Stimulated activated CD8-positive, alpha-beta memory T cell treated with anti-CD3 and anti-CD28 coated beads, Interleukin-15, amount 100 ng/mL, for 1 hour (primary cell): ENCODE data around the gene KMT2B.
A peak's percentile ranks its signal among the peaks of the same experiment; 100 is the strongest.
"Not testable (repeated sequence)": the region's sequence is repeated elsewhere in the genome, so short reads cannot be mapped to it uniquely, and the experiment has no call there.

Experiments used
- DNase-seq: peaks from one replicate; pipeline ENCODE4 v3.0.0-alpha.2; 2020; ENCODE audit warnings: low read depth

The KMT2B gene

GRCh38 chr19:35712567-35713505 is 5.0 kb upstream of the KMT2B start:
- DNase-seq: no peak

DNA sequence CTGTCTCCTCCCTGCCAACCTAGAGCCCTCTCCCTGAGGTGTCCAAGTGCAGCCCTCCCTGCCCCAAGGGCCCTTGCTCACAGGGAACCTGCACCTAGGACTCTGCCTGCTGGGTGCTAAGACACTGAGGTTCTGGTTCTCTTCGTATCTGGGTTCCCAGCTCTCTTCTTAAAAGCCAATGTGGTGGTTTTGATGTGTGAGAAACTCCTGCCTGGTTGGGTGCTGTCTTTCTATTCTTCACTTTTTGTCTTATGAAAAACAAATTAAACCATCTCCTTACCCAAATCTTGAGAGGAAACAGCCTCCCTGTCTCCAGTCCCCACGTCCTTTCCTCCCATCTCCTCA is 4.3 kb upstream of the KMT2B start:
- DNase-seq: no peak

GRCh38 chr19:35713904-35714495 is 3.8 kb upstream of the KMT2B start:
- no peak for DNase-seq

DNA sequence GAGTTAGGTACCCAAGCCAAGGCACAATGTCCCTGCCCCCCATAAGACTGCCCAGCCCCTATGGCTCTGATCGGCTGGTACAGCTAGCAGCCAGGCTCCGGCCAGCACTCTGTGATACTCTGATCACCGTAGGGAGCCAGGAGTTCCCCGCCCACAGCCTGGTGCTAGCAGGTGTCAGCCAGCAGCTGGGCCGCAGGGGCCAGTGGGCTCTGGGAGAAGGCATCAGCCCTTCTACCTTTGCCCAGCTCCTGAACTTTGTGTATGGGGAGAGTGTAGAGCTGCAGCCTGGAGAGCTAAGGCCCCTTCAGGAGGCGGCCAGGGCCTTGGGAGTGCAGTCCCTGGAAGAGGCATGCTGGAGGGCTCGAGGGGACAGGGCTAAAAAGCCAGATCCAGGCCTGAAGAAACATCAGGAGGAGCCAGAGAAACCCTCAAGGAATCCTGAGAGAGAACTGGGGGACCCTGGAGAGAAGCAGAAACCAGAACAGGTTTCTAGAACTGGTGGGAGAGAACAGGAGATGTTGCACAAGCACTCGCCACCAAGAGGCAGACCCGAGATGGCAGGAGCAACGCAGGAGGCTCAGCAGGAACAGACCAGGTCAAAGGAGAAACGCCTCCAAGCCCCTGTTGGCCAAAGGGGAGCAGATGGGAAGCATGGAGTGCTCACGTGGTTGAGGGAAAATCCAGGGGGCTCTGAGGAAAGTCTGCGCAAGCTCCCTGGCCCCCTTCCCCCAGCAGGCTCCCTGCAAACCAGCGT is 3.0 kb upstream of the KMT2B start:
- no peak for DNase-seq

GRCh38 chr19:35715355-35715809 is 2.4 kb upstream of the KMT2B start:
- DNase-seq: no peak

GRCh38 chr19:35715981-35716800 is 1.6 kb upstream of the KMT2B start:
- no peak for DNase-seq

- DNase-seq: peak; percentile 89
These were observed 770 bp upstream of the KMT2B start for GRCh38 chr19:35716801-35717664.

GRCh38 chr19:35718345-35719041 is 690 bp downstream of the KMT2B start:
- no peak for DNase-seq

GRCh38 chr19:35719402-35720162 is 1.8 kb downstream of the KMT2B start:
- DNase-seq: no peak

DNA sequence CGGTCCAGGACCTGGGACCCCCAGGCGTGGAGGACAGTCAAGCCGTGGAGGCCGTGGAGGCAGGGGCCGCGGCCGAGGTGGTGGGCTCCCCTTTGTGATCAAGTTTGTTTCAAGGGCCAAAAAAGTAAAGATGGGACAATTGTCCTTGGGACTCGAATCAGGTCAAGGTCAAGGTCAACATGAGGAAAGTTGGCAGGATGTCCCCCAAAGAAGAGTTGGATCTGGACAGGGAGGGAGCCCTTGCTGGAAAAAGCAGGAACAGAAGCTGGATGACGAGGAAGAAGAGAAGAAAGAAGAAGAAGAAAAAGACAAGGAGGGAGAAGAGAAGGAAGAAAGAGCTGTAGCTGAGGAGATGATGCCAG is 2.3 kb downstream of the KMT2B start:
- no peak for DNase-seq

DNA sequence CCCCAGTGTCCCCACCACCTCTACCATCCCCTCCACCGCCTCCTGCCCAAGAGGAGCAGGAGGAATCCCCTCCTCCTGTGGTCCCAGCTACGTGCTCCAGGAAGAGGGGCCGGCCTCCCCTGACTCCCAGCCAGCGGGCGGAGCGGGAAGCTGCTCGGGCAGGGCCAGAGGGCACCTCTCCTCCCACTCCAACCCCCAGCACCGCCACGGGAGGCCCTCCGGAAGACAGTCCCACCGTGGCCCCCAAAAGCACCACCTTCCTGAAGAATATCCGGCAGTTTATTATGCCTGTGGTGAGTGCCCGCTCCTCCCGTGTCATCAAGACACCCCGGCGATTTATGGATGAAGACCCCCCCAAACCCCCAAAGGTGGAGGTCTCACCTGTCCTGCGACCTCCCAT is 2.8 kb downstream of the KMT2B start:
- no peak for DNase-seq

GRCh38 chr19:35721374-35721773 is 3.6 kb downstream of the KMT2B start:
- DNase-seq: no peak

DNA sequence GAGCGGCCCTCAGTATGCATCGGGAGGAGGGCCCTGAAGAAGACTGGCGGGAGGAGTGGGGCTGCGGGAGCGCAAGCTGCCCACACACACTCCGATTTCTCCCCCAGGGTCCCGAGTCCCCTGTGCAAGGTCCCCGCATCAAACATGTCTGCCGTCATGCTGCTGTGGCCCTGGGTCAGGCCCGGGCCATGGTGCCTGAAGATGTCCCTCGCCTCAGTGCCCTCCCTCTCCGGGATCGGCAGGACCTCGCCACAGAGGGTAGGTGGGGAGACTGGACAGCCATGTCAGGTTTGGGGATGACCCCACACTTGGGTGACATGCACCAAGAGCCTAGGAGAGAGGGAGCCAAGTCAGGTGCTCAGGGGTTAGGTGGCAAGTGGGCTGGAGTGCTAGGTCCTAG is 4.7 kb downstream of the KMT2B start:
- no peak for DNase-seq

DNA sequence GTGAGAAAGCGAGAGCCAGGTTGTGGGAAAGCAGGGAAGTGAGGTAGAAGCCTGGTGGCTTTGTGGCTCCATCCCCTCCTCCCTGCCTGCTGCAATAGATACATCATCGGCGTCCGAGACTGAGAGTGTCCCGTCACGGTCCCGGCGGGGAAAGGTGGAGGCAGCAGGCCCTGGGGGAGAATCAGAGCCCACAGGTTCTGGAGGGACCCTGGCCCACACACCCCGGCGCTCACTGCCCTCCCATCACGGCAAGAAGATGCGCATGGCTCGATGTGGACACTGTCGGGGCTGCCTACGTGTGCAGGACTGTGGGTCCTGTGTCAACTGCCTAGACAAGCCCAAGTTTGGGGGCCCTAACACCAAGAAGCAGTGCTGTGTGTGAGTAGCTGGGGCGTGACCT is 5.1 kb downstream of the KMT2B start:
- no peak for DNase-seq

DNA sequence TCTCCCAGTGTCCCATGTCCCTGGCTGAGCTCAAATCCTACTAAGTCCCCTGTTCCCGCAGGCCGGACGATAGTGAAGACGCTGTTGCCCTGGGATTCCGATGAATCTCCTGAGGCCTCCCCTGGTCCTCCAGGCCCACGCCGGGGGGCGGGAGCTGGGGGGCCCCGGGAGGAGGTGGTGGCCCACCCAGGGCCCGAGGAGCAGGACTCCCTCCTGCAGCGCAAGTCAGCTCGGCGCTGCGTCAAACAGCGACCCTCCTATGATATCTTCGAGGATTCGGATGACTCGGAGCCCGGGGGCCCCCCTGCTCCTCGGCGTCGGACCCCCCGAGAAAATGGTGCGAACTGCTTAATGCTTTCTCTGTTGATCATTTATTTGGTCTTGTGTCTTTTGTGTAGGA is 5.9 kb downstream of the KMT2B start:
- DNase-seq: no peak

GRCh38 chr19:35724132-35724531 is 6.3 kb downstream of the KMT2B start:
- not testable (repeated sequence) for DNase-seq

DNA sequence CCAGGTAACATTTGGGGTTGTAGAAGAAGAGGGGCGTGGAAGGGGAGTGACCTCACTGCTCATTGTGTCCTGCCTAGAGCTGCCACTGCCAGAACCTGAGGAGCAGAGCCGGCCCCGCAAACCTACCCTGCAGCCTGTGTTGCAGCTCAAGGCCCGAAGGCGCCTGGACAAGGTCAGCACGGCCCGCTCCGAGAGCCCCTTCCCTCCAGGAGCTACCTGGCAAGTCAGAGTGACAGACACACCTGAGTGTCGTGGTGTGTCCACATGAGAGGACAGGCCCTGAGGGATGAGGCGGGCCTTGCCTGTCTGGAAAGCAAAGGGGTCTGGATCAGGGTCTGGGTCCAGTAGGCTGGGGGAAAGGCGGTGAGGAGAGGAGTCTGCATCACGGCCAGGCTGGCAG is 6.8 kb downstream of the KMT2B start:
- no peak for DNase-seq

- DNase-seq: no peak
These were observed 7.5 kb downstream of the KMT2B start for GRCh38 chr19:35725216-35725861.
